ENCODE measurements around the gene GOLGA6L2.
"Not testable (repeated sequence)": the region's sequence is repeated elsewhere in the genome, so short reads cannot be mapped to it uniquely, and the experiment has no call there.

The GOLGA6L2 gene
- total RNA-seq: 0 to 0.43 (median 0) reads per million in 18 experiments

GRCh38 chr15:23447107-23447500, at the start of gene GOLGA6L2:
GOLGA6L2 (minus strand) TSS chr15:23447243; CDS start chr15:23447181, 62 bp downstream.
- no peak for DNase-seq

GRCh38 chr15:23484870-23485269, 37.8 kb upstream of the GOLGA6L2 start:
- DNase-seq: no peak

- DNase-seq: no peak
These were observed 36.8 kb upstream of the GOLGA6L2 start for GRCh38 chr15:23483821-23484299.

- no peak for DNase-seq
These were observed 35.9 kb upstream of the GOLGA6L2 start for GRCh38 chr15:23482764-23483489.

GRCh38 chr15:23482228-23482627, 35.2 kb upstream of the GOLGA6L2 start:
- no peak for DNase-seq

- DNase-seq: no peak
These were observed 30.9 kb upstream of the GOLGA6L2 start for GRCh38 chr15:23477920-23478319.

- DNase-seq: no peak
These were observed 25.6 kb upstream of the GOLGA6L2 start for GRCh38 chr15:23472678-23473077.

GRCh38 chr15:23472033-23472432, 25.0 kb upstream of the GOLGA6L2 start:
- DNase-seq: no peak

GRCh38 chr15:23467110-23467600, 20.1 kb upstream of the GOLGA6L2 start:
- DNase-seq: peak in 1 of 2 donors; percentile 27

GRCh38 chr15:23457890-23458289, 10.8 kb upstream of the GOLGA6L2 start:
- no peak for DNase-seq

- DNase-seq: no peak
These were observed 582 bp downstream of the GOLGA6L2 start for GRCh38 chr15:23446215-23447106.

- no peak for DNase-seq
These were observed 2.8 kb downstream of the GOLGA6L2 start for GRCh38 chr15:23444269-23444668.

- DNase-seq: no peak
These were observed 5.8 kb downstream of the GOLGA6L2 start for GRCh38 chr15:23441204-23441603.

GRCh38 chr15:23440596-23440995, 6.4 kb downstream of the GOLGA6L2 start:
- no peak for DNase-seq

GRCh38 chr15:23439513-23439912, 7.5 kb downstream of the GOLGA6L2 start:
- no peak for DNase-seq

GRCh38 chr15:23438816-23439466, 8.1 kb downstream of the GOLGA6L2 start:
- no peak for DNase-seq

GRCh38 chr15:23437673-23438072, 9.4 kb downstream of the GOLGA6L2 start:
- no peak for DNase-seq

GRCh38 chr15:23437146-23437545, 9.9 kb downstream of the GOLGA6L2 start:
- no peak for DNase-seq

- no peak for DNase-seq
These were observed 10.6 kb downstream of the GOLGA6L2 start for GRCh38 chr15:23436421-23436820.

- DNase-seq: not testable (repeated sequence)
These were observed 12.3 kb downstream of the GOLGA6L2 start for GRCh38 chr15:23434699-23435098.

- not testable (repeated sequence) for DNase-seq
These were observed 21.7 kb downstream of the GOLGA6L2 start for GRCh38 chr15:23425327-23425726.

GRCh38 chr15:23424111-23424904, 22.7 kb downstream of the GOLGA6L2 start:
- DNase-seq: no peak
